ENCODE data around the gene SEC14L2. TPM values are rescaled to one million over a fixed set of nuclear protein-coding genes. Genes with fewer than 3 reads are reported as not detected.

SEC14L2 gene
- total RNA-seq, 1 experiment from 2014 or later = 33.5 TPM

DNA sequence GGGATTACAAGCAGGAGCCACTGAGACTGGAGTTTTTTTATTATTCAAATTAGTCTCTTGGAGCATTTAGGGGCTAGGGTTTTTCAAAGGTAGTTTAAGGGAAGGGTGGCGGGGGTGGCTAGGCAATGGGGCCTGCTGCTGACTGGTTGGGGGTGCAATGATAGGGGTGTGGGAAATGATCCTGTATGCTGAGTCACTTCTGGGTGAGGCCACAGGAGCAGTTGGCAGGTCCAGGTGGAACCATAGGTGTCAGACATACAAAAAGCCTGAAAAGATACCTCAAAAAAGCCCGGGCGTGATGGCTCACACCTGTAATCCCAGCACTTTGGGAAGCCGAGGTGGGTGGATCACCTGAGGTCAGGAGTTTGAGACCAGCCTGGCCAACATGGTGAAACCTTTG is 42.4 kb downstream of the SEC14L2 start:
- no peak overlapping the region for H3K9ac ChIP-seq (ENCODE audit: low read length)
- H3K36me3 ChIP-seq (ENCODE audit: control insufficient read depth in 1 of 2, insufficient read depth in 2 of 2, low read length in 2 of 2) = no peaks in the 10 kb centered on the region
- DNase-seq (ENCODE audit: low read depth, low spot score) = no peak
- no TSS peak for BruUV-seq (replicated peaks)
- TF ChIP-seq ELF1 (IDR thresholded peaks at IDR 0.05; ENCODE audit: borderline replicate concordance, low read depth) (no peak), POLR2AphosphoS5 (IDR thresholded peaks at IDR 0.05; ENCODE audit: low read depth, low read length) (no peak), FOSL1 (IDR thresholded peaks at IDR 0.05; ENCODE audit: low read depth) (no peak), EZH2 (IDR thresholded peaks at IDR 0.05) (no peak), CBX3 (IDR thresholded peaks at IDR 0.05; ENCODE audit: low read depth) (no peak), SIN3A (IDR thresholded peaks at IDR 0.05; ENCODE audit: low read depth) (no peak), CEBPB (IDR thresholded peaks at IDR 0.05; ENCODE audit: low read depth) (no peak), YY1 (IDR thresholded peaks at IDR 0.05; ENCODE audit: extremely low read depth, insufficient replicate concordance, low read depth, low read length) (no peak), ZFX (IDR thresholded peaks at IDR 0.05) (no peak), SRF (IDR thresholded peaks at IDR 0.05; ENCODE audit: low read depth) (no peak), RAD21 (IDR thresholded peaks at IDR 0.05; ENCODE audit: low read depth) (no peak), JUND (IDR thresholded peaks at IDR 0.05) (no peak), ZNF274 (IDR thresholded peaks at IDR 0.05; ENCODE audit: low read depth, low read length) (no peak), EZH2phosphoT487 (IDR thresholded peaks at IDR 0.05; ENCODE audit: borderline replicate concordance) (no peak), EGR1 (IDR thresholded peaks at IDR 0.05; ENCODE audit: low read depth) (no peak), POLR2A (IDR thresholded peaks at IDR 0.05; ENCODE audit: borderline replicate concordance, extremely low read depth, insufficient read depth, insufficient read length) (no peak)
- TF ChIP-seq, protein P1, sequence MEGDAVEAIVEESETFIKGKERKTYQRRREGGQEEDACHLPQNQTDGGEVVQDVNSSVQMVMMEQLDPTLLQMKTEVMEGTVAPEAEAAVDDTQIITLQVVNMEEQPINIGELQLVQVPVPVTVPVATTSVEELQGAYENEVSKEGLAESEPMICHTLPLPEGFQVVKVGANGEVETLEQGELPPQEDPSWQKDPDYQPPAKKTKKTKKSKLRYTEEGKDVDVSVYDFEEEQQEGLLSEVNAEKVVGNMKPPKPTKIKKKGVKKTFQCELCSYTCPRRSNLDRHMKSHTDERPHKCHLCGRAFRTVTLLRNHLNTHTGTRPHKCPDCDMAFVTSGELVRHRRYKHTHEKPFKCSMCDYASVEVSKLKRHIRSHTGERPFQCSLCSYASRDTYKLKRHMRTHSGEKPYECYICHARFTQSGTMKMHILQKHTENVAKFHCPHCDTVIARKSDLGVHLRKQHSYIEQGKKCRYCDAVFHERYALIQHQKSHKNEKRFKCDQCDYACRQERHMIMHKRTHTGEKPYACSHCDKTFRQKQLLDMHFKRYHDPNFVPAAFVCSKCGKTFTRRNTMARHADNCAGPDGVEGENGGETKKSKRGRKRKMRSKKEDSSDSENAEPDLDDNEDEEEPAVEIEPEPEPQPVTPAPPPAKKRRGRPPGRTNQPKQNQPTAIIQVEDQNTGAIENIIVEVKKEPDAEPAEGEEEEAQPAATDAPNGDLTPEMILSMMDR (IDR thresholded peaks at IDR 0.05 in 2 of 3, conservative IDR thresholded peaks at IDR 0.05 in 1 of 3; ENCODE audit: borderline replicate concordance in 1 of 3, insufficient read depth in 1 of 3, low read depth in 2 of 3, low read length in 2 of 3) = no peak
- TF ChIP-seq, protein P2, sequence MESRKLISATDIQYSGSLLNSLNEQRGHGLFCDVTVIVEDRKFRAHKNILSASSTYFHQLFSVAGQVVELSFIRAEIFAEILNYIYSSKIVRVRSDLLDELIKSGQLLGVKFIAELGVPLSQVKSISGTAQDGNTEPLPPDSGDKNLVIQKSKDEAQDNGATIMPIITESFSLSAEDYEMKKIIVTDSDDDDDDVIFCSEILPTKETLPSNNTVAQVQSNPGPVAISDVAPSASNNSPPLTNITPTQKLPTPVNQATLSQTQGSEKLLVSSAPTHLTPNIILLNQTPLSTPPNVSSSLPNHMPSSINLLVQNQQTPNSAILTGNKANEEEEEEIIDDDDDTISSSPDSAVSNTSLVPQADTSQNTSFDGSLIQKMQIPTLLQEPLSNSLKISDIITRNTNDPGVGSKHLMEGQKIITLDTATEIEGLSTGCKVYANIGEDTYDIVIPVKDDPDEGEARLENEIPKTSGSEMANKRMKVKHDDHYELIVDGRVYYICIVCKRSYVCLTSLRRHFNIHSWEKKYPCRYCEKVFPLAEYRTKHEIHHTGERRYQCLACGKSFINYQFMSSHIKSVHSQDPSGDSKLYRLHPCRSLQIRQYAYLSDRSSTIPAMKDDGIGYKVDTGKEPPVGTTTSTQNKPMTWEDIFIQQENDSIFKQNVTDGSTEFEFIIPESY (IDR thresholded peaks at IDR 0.05; ENCODE audit: extremely low read depth, insufficient replicate concordance, low read length) = no peak
- TF ChIP-seq, protein P3, sequence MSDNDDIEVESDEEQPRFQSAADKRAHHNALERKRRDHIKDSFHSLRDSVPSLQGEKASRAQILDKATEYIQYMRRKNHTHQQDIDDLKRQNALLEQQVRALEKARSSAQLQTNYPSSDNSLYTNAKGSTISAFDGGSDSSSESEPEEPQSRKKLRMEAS (IDR thresholded peaks at IDR 0.05) = no peak
- intact Hi-C loops (cut with micrococcal nuclease) = no loop called here
- H3K4me1 ChIP-seq (ENCODE audit: control insufficient read depth in 1 of 2, insufficient read depth in 2 of 2, low read length in 2 of 2) = peaks cover 6 to 45% of the 10 kb centered on the region in 2 experiments
- H4K20me1 ChIP-seq (ENCODE audit: insufficient read depth) = no peaks in the 10 kb centered on the region
- no peak for ATAC-seq
- no peak overlapping the region for H3K27ac ChIP-seq (ENCODE audit: low read depth, low read length)
- 0 out of 2 replicates have a peak, but pooled peaks cover 5% of the 10 kb centered on the region for H3K79me2 ChIP-seq (ENCODE audit: insufficient read depth, low read length)
- ChIA-PET RAD21 (ENCODE audit: low non-redundant PET in 1 of 2, low total read pairs in 2 of 2, uncharacterized antibody in 2 of 2, unreplicated experiment in 2 of 2) (no interaction called here), CTCF (no interaction called here), POLR2A (no interaction called here)
- H2AFZ ChIP-seq (ENCODE audit: low read depth, low read length, poor library complexity, severe bottlenecking) = no peak overlapping the region
- H3K4me3 ChIP-seq (replicated peaks in 1 of 2; ENCODE audit: low read depth in 1 of 2, low read length in 2 of 2) = no peak overlapping the region
- H3K9me2 ChIP-seq (ENCODE audit: insufficient read depth) = no peaks in the 10 kb centered on the region
- H3K9me3 ChIP-seq (ENCODE audit: control insufficient read depth in 1 of 2, insufficient read depth in 1 of 2, low read depth in 1 of 2, low read length in 2 of 2) = no peaks in the 10 kb centered on the region
- no peak overlapping the region for H3K4me2 ChIP-seq (ENCODE audit: low read length)
- no peaks in the 10 kb centered on the region for H3K27me3 ChIP-seq (ENCODE audit: insufficient read depth, low read length)

All from HCT116 (cell line).